ENCODE results near the gene EMC9. TPM values are rescaled to one million over a fixed set of nuclear protein-coding genes. Genes with fewer than 3 reads are reported as not detected.
"Not testable (repeated sequence)": the region's sequence is repeated elsewhere in the genome, so short reads cannot be mapped to it uniquely, and the experiment has no call there.

EMC9 gene
- total RNA-seq, 1 donor from 2014 or later, result 18.5 TPM

- no peak for TF ChIP-seq CTCF (IDR thresholded peaks at IDR 0.05; ENCODE audit: insufficient read depth, low read depth, low read length)
- no peak for TF ChIP-seq EZH2 (IDR thresholded peaks at IDR 0.05; ENCODE audit: insufficient read depth, low read length)
- H3K4me2 ChIP-seq (ENCODE audit: low read length), result no peak overlapping the region
- Mint-ChIP-seq H3K9me3 (ENCODE audit: unreplicated experiment) (no peaks in the 10 kb centered on the region), H3K4me3 (ENCODE audit: unreplicated experiment) (no peak overlapping the region), H3K36me3 (ENCODE audit: low read depth, unreplicated experiment) (peaks cover 16% of the 10 kb centered on the region), H3K27ac (ENCODE audit: unreplicated experiment) (peak overlapping the region; percentile 0), H3K27me3 (ENCODE audit: low read depth, unreplicated experiment) (no peaks in the 10 kb centered on the region), H3K4me1 (ENCODE audit: low read depth, unreplicated experiment) (peaks cover 3% of the 10 kb centered on the region)
- H3K27ac ChIP-seq (ENCODE audit: low read depth, low read length), result no peak overlapping the region
- H3K4me3 ChIP-seq (ENCODE audit: insufficient read depth, low read depth, low read length), result no peak overlapping the region
- peaks cover 2% of the 10 kb centered on the region for H3K4me1 ChIP-seq (ENCODE audit: insufficient read depth, low read length)
- H2AFZ ChIP-seq (ENCODE audit: low read depth, low read length), result peak overlapping the region; percentile 7
- no peaks in the 10 kb centered on the region for H3K9me3 ChIP-seq (ENCODE audit: insufficient read depth, low read depth, low read length)
- H3K9ac ChIP-seq (ENCODE audit: low read length), result no peak overlapping the region
- FAIRE-seq (peak; percentile 39), DNase-seq (ENCODE audit: low read depth) (no peak)
- no peaks in the 10 kb centered on the region for H3K79me2 ChIP-seq (ENCODE audit: insufficient read depth, low read length)
- no peaks in the 10 kb centered on the region for H3K36me3 ChIP-seq (ENCODE audit: insufficient read depth, low read length)
- H3K27me3 ChIP-seq (ENCODE audit: insufficient read depth, low read length), result no peaks in the 10 kb centered on the region
- H4K20me1 ChIP-seq (ENCODE audit: insufficient read depth, low read length), result no peaks in the 10 kb centered on the region
Observed at GRCh38 chr14:24108336-24108874, 33.0 kb downstream of the EMC9 start.

GRCh38 chr14:24106672-24107271, 34.6 kb downstream of the EMC9 start:
- no peak overlapping the region for H3K4me3 ChIP-seq (ENCODE audit: insufficient read depth, low read depth, low read length)
- H3K27ac Mint-ChIP-seq (ENCODE audit: unreplicated experiment), result no peak overlapping the region
- H3K4me1 Mint-ChIP-seq (ENCODE audit: low read depth, unreplicated experiment), result peaks cover 3% of the 10 kb centered on the region
- no peak overlapping the region for H3K4me2 ChIP-seq (ENCODE audit: low read length)
- no peak overlapping the region for H3K4me3 Mint-ChIP-seq (ENCODE audit: unreplicated experiment)
- TF ChIP-seq EZH2 (IDR thresholded peaks at IDR 0.05; ENCODE audit: insufficient read depth, low read length) (no peak), CTCF (IDR thresholded peaks at IDR 0.05; ENCODE audit: insufficient read depth, low read depth, low read length) (no peak)
- H4K20me1 ChIP-seq (ENCODE audit: insufficient read depth, low read length), result no peaks in the 10 kb centered on the region
- H3K27me3 Mint-ChIP-seq (ENCODE audit: low read depth, unreplicated experiment), result no peaks in the 10 kb centered on the region
- H2AFZ ChIP-seq (ENCODE audit: low read depth, low read length), result no peak overlapping the region
- no peak overlapping the region for H3K27ac ChIP-seq (ENCODE audit: low read depth, low read length)
- no peaks in the 10 kb centered on the region for H3K9me3 Mint-ChIP-seq (ENCODE audit: unreplicated experiment)
- H3K4me1 ChIP-seq (ENCODE audit: insufficient read depth, low read length), result no peaks in the 10 kb centered on the region
- no peaks in the 10 kb centered on the region for H3K79me2 ChIP-seq (ENCODE audit: insufficient read depth, low read length)
- peaks cover 27% of the 10 kb centered on the region for H3K36me3 Mint-ChIP-seq (ENCODE audit: low read depth, unreplicated experiment)
- H3K9me3 ChIP-seq (ENCODE audit: insufficient read depth, low read depth, low read length), result no peaks in the 10 kb centered on the region
- DNase-seq (ENCODE audit: low read depth) (no peak), FAIRE-seq (no peak)
- H3K36me3 ChIP-seq (ENCODE audit: insufficient read depth, low read length), result no peaks in the 10 kb centered on the region
- no peaks in the 10 kb centered on the region for H3K27me3 ChIP-seq (ENCODE audit: insufficient read depth, low read length)
- no peak overlapping the region for H3K9ac ChIP-seq (ENCODE audit: low read length)

GRCh38 chr14:24105609-24106239, 35.7 kb downstream of the EMC9 start:
- DNase-seq (ENCODE audit: low read depth); H3K4me1 ChIP-seq (ENCODE audit: insufficient read depth, low read length); H3K9me3 ChIP-seq (ENCODE audit: insufficient read depth, low read depth, low read length); H3K4me2 ChIP-seq (ENCODE audit: low read length); H4K20me1 ChIP-seq (ENCODE audit: insufficient read depth, low read length); H3K27ac ChIP-seq (ENCODE audit: low read depth, low read length); H3K36me3 ChIP-seq (ENCODE audit: insufficient read depth, low read length); H3K4me1 Mint-ChIP-seq (ENCODE audit: low read depth, unreplicated experiment); H2AFZ ChIP-seq (ENCODE audit: low read depth, low read length); H3K9me3 Mint-ChIP-seq (ENCODE audit: unreplicated experiment); H3K27me3 Mint-ChIP-seq (ENCODE audit: low read depth, unreplicated experiment); H3K4me3 ChIP-seq (ENCODE audit: insufficient read depth, low read depth, low read length); FAIRE-seq; H3K27ac Mint-ChIP-seq (ENCODE audit: unreplicated experiment); H3K79me2 ChIP-seq (ENCODE audit: insufficient read depth, low read length); H3K27me3 ChIP-seq (ENCODE audit: insufficient read depth, low read length); H3K4me3 Mint-ChIP-seq (ENCODE audit: unreplicated experiment); H3K9ac ChIP-seq (ENCODE audit: low read length): not testable (repeated sequence)
- H3K36me3 Mint-ChIP-seq (ENCODE audit: low read depth, unreplicated experiment), result peaks cover 30% of the 10 kb centered on the region
